HG03025 (cell line): ENCODE results near the gene CD68.
A peak's percentile ranks its signal among the peaks of the same experiment; 100 is the strongest.
"Not testable (repeated sequence)": the region's sequence is repeated elsewhere in the genome, so short reads cannot be mapped to it uniquely, and the experiment has no call there.

Source experiments
- ATAC-seq: cut with Tn5 transposase; IDR thresholded peaks from one replicate; pipeline ENCODE4 v1.9.1; 2021; ENCODE audit warnings: mild to moderate bottlenecking, moderate library complexity; ENCODE audit not compliant: unreplicated experiment, low FRiP score

CD68 gene

DNA sequence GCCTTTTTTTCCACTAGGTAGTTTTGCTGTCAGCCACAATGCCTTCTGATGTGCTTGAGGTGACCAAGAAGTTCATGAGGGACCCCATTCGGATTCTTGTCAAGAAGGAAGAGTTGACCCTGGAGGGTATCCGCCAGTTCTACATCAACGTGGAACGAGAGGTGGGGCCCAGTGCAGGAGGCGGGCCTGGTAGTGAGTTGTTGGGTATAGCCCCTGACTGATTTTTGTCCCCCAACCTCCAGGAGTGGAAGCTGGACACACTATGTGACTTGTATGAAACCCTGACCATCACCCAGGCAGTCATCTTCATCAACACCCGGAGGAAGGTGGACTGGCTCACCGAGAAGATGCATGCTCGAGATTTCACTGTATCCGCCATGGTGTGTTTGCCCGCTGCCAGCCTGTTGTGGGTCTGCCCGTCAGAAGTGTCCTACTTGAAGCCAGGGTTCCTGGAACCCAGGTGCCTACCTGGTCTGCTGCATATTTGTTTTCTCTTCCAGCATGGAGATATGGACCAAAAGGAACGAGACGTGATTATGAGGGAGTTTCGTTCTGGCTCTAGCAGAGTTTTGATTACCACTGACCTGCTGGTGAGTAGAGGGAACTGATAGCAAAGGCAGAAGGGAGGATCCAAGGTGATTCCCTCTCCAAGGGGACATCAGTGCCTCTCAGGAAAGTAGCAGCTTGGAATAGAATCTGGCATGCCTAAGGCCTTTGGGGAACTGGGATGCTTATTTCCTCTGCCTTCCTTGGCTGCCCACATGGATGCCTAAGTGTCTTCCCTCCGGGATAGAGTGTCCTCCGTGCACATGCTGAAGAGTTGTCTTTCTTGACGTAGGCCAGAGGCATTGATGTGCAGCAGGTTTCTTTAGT is 1.9 kb upstream of the CD68 start:
- ATAC-seq: no peak

GRCh38 chr17:7579834-7580603 is 581 bp downstream of the CD68 start:
- ATAC-seq: no peak

GRCh38 chr17:7580604-7581575 is 1.5 kb downstream of the CD68 start:
- no peak for ATAC-seq

DNA sequence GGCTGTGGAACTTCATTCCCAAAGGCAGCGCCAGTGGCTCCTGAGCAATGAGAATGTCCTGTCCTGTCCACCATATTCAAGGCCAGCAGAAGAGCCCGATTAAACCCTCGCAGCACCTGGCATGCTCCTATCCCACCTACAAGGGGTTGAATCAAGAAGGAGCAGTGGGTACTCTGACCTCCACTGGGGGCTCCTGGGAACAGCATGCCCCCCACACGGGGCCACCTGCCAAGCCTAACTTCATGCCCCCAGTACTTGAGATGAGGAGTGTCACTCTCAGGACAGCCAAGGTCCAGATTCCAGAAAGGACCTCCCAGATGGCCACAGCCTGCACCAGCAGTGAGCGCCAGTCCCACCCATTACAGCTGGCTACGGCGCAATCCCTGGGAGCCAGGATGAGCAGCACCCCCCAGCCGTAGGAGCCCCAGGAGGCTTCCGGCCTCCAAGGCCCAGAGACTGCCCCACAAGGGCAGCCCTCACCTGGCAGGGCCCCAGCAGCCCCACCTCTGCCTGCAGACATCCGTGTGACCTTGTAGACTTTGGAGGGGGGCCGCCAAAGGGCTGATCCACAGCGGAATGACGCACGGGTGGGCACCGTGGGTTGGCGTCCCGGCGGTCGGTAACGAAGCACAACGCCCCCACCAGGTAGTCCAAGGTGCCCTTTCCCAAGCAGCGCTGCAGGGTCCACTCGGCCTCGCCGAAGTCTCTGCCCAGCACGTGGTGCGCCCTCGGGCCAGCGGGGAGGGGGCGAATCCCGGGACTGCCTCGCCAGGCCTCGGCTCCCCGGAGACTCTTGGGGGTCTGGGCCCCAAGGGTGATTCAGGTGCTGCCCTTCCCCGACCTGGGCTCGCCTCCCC is 3.2 kb downstream of the CD68 start:
- ATAC-seq: no peak

- peak; percentile 64 for ATAC-seq
Observed at GRCh38 chr17:7583253-7584109, 4.0 kb downstream of the CD68 start, which contains the start of gene MPDU1. TSS of gene MPDU1 (plus strand) at chr17:7583852. CDS start at chr17:7583863, 11 bp downstream.

- ATAC-seq: no peak
Observed at GRCh38 chr17:7586673-7587419, 7.4 kb downstream of the CD68 start.

DNA sequence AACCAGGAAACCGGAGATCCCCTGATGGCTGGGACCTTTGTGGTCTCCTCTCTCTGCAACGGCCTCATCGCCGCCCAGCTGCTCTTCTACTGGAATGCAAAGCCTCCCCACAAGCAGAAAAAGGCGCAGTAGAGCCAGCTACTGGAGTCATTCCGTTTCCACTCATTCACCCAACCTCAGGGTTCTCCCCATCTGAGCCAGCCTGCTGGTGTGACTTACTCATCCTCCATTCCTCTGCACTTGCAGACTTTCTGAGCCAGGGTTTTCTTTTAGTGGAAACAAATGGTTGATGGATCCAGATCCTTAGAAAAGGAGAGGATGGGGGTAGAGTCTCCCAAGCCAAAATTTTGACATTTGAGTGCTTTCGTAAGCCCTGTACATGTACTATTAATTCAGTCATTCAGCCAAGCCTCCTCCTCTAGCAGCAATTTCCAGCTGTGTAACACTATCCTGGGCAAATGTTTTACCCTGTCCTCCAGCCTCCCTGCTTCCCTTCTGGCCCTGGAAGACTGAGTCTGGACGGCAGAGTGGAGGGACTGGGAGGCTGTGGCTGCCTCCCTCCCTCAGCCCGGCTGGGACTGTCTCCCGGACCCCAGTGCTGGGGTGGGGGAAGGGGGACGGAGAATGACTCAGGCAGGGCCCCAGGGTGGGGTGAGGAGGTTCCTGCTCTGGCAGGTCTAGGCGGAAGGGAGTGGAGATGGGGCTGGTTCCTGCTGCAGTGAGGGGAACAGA is 8.1 kb downstream of the CD68 start:
- no peak for ATAC-seq

DNA sequence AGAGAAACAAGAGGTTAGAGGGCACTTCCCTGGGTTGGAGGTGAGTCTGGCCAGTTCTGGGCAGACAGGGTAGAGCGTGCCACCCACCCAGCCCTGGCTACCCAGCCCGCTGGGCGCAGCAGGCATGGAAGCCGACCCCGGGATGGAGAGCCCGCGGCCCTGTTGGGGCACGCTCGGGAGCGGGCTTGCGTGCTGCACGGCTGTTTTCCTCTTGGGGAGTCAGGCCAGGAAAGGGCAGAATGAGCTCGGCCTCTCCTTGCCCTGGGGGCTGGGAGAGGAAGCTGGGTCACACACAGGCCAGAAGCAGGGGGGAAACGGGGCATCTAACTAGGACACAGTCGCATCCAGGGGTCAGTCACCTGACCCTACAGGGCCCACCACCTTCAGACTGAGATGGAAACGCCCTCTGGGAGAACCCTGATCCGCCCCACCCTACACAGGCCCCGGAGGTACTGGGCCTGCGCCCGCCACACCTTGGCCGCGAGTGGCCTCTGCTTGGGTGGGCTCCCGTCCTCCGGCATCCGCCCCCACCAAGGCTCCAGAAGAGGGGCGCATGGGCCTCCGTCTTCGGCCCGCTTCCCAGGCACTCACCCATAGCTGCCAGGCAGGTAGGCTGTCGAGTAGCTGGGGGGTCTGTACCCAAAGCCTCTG is 9.2 kb downstream of the CD68 start:
- ATAC-seq: no peak

DNA sequence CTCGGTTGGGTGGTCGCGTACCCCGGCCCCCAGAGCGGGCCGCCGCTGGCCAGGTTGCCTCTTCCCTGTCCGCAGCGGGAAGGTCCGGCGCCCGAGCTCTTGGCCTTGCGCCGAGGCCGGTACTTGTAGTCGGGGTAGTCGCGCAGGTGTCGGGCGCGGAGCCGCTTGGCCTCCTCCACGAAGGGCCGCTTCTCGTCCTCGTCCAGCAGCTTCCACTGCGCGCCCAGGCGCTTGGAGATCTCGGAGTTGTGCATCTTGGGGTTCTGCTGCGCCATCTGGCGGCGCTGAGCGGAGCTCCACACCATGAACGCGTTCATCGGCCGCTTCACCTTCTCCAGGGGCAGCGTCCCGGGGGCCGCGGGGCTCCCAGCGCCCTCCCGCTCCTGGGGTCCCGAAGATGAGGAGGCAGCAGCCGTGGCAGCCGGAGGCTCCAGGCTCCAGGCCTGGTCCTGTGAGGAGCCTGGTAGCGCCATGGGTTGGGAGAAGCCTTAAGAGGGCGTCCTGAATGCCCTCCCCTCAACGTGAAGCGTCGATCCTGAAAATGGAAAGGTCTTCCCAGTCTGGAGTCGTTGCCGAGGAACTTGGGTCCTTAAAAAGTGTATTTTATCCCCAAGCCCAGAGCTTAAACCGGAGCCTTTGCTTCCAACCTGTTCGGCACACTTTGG is 9.9 kb downstream of the CD68 start:
- no peak for ATAC-seq

DNA sequence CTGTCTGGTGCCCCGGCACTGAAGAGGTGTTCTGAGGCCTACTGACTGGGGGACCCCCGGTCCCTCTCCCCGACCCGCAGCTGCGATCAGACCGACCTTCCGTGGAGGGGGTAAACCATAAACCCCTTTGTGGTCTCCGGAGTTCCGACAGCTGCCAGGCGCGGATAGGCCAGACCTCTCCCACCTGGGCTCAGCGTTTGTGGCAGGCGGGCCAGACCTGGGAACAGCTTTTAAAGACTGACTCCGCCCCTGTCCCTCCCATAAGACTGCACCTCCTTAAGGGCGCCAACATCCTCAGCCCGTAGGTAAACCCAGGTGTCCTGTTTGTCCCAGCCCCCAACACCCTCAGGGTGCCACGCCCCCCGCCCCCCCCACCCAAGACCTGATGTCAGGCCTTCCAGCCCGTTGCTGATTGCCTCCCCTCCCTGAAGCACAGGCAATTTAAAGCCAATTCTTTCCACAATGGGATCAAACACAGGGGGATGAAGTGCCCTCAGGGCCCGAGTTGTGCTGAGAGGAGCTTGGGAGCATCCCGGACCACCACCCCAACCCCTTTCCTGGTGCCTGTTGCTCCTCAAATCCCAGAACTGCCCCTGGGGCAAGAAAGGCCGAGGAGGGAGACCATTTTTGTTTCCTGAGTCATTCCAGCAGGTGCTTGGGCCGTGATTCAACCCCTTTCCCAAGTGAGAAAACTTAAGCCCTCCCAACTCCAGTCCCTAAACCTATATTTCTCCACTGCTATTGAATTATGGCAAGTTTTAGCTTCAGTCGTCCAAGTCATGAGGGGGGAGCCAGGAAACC is 10.7 kb downstream of the CD68 start, which contains the start of gene SOX15:
SOX15 (minus strand) TSS at position 204 of the 801 bp plus-strand sequence. CDS start 418 bp downstream, outside the sequence.
- no peak for ATAC-seq

DNA sequence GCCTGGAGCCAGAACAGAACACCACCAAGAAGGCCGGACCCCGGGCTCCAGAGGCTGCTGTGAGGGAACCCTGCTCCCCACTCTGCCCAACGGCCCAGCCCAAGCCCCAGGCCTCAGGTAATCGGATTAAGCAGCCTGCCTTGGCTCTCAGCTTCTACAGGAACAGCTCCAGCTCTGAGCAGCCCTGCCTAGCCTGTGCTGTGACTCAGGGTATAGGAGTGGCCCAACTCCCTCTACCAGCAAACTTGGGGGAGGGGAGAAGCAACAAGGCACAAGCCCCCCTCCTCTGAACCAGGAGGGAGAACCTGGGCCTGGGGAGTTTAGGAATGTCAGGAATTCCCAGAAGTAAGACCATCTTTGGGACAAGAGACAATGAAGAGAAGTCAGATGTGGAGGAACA is 11.3 kb downstream of the CD68 start:
- no peak for ATAC-seq

- ATAC-seq: no peak
Observed at GRCh38 chr17:7591596-7591995, 12.2 kb downstream of the CD68 start.

GRCh38 chr17:7592422-7593021 is 13.1 kb downstream of the CD68 start:
- ATAC-seq: no peak

GRCh38 chr17:7593296-7593695 is 13.9 kb downstream of the CD68 start:
- ATAC-seq: no peak

GRCh38 chr17:7597561-7597960 is 18.1 kb downstream of the CD68 start:
- not testable (repeated sequence) for ATAC-seq
